HG02678 (cell line): Measurements from ENCODE around the gene STK11IP.
A peak's percentile ranks its signal among the peaks of the same experiment; 100 is the strongest.

Source experiments
- ATAC-seq: cut with Tn5 transposase; IDR thresholded peaks from one replicate; pipeline ENCODE4 v1.9.1; 2021; ENCODE audit warnings: mild to moderate bottlenecking, moderate library complexity; ENCODE audit not compliant: unreplicated experiment

The STK11IP gene, protein sequence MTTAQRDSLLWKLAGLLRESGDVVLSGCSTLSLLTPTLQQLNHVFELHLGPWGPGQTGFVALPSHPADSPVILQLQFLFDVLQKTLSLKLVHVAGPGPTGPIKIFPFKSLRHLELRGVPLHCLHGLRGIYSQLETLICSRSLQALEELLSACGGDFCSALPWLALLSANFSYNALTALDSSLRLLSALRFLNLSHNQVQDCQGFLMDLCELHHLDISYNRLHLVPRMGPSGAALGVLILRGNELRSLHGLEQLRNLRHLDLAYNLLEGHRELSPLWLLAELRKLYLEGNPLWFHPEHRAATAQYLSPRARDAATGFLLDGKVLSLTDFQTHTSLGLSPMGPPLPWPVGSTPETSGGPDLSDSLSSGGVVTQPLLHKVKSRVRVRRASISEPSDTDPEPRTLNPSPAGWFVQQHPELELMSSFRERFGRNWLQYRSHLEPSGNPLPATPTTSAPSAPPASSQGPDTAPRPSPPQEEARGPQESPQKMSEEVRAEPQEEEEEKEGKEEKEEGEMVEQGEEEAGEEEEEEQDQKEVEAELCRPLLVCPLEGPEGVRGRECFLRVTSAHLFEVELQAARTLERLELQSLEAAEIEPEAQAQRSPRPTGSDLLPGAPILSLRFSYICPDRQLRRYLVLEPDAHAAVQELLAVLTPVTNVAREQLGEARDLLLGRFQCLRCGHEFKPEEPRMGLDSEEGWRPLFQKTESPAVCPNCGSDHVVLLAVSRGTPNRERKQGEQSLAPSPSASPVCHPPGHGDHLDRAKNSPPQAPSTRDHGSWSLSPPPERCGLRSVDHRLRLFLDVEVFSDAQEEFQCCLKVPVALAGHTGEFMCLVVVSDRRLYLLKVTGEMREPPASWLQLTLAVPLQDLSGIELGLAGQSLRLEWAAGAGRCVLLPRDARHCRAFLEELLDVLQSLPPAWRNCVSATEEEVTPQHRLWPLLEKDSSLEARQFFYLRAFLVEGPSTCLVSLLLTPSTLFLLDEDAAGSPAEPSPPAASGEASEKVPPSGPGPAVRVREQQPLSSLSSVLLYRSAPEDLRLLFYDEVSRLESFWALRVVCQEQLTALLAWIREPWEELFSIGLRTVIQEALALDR

DNA sequence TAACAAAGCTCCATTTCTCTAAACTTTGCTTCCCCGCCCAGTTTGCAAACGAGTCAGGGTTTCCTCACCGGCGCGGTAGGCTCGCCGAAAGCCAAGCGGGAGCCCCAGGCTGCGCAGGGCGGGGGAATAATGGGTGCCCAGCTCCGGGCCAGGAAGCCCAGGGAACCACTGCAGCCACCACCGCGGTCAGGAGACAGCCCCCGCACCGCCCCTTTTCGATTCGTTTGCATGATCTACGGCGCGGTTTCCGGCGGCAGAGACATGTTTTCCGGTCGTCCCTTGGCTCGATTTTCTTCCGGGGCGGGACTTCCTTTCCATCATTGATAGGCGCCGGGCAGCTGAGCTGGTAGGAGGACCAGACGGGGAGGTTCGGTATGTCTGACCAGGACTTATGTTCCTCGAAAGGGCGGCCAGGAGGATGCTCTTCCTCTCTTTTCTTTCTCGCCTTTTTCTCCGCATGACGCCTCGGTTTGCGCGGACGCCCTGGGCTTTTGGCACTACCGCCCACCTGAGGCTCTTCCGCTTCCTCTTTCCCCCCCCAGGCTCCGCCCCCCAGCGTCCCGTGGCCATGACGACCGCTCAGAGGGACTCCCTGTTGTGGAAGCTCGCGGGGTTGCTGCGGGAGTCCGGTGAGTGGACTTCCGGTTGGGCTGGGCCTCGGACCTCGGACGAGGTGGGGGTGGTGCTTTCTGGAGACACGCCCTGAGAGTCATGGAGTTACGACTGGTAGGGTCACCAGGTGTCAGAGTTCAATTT is at the start of gene STK11IP:
TSS of gene STK11IP (plus strand) at position 306 of the 756 bp plus-strand sequence. CDS start at position 569, 263 bp downstream.
- peak; percentile 93 for ATAC-seq

- no peak for ATAC-seq
These were observed 48.7 kb upstream of the STK11IP start for GRCh38 chr2:219548990-219549389.

GRCh38 chr2:219549619-219550018 is 48.0 kb upstream of the STK11IP start:
- no peak for ATAC-seq

GRCh38 chr2:219551441-219552381 is 45.9 kb upstream of the STK11IP start:
- peak; percentile 17 for ATAC-seq

DNA sequence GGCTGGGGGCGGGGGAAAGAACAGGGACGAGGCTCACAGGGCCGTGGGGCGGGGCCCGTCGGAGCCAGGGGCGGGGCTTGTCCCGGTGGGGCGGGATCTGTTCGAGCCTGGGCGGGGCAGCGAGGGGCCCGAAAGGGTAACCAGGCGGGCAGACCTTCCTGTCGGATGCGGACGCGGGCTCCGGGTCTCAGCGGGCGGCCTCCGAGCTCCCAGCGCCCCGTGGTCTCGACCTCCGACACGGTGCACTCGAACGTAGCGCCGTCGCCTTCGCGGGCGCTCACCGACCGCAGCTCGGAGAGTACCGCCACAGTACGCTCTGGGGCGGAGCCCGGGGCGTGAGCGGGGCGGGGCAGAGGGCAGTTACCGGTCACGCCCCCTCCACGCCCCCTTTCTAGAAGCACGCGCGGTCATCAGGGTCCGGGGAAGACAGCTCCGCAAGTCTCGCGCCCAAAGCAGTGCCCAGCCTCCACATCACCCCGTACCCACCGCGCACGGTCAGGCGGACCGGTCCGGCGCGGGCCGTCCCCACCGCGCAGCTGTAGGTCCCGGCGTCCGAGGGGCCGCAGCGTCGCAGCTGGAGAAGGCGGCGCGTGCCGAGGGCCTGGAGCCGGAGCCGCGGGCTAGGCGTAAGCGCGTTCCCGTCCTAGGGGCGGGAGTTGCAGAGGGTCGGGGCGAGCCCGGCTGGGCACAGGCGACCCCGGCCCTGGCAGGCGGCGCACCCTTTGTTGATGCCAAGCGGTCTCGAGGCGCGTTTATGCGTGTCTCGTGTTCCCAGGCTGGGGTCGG is 45.1 kb upstream of the STK11IP start:
- peak; percentile 91 for ATAC-seq

DNA sequence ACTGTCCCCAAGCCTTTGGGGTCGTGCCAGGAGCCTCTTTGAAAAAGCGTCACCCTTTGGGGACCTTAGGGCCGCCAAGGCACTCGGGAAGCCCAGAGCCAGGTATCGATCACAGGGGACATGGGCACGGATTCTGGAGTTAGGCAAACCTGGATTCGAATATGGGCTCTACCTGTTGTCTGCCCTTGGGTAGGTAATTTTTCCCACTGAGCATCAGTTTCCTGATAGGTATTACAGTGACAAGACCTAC is 44.6 kb upstream of the STK11IP start:
- ATAC-seq: no peak

DNA sequence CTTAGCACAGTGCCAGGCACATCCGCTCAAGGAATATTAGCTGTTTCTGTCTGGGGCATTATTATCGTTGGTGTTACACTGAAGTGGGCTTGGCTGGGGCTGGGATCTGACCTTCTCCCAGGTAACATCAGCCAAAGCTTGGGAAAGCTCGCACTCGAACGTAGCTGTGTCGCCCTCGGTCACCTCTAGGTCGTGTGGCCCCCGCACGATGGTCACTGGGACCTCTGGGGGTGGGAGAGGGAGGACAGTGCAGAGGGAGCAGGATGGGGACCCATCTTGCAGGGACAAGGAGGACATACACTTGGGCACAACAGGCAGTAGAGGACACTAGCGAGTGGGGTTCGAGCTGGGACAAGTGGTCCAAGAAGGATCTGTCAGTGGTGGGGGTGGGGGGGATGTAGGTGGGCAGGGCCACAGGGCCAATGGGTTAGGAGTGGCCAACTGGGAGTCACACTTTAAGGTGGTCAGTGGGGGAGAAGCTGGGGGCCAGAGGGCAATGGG is 44.1 kb upstream of the STK11IP start:
- ATAC-seq: no peak

DNA sequence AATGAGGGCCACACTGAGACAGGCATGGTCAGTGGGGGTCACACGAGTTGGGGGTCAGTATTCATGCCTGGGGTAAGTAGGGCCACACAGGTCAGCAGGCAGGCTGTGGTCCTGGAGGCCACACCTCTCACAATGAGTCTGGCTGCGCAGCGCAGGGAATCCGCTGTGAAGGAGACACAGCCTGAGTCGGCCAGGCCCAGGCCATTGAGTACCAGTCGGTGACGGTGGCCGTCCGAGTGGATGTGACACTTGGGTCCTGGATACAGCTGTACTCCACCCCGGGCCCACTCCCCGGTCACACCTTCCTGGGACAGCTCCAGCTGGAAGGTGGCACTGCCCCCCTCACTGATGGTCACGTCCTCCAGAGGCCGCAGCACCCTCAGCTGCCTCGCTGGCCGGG is 43.3 kb upstream of the STK11IP start:
- ATAC-seq: no peak

DNA sequence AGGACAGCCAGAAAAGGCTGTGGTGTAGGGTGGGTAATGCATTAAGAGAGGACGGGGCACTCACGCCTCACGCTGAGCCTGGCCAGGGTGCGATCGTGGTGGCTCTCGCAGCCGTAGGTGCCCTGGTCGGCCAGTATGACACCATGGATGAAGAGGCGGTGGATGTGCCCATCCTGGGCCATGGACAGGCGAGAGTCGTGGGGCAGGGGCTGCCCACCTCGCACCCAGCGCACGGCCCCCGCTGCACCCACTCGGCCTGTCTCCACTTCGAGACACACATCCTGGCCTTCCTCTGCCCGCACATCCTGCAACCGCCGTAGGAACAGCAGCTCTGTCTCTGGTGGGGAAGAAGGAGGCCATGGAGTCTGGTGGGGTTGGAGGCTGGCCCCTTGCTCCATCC is 41.7 kb upstream of the STK11IP start:
- no peak for ATAC-seq

- no peak for ATAC-seq
These were observed 41.2 kb upstream of the STK11IP start for GRCh38 chr2:219556413-219556812.

DNA sequence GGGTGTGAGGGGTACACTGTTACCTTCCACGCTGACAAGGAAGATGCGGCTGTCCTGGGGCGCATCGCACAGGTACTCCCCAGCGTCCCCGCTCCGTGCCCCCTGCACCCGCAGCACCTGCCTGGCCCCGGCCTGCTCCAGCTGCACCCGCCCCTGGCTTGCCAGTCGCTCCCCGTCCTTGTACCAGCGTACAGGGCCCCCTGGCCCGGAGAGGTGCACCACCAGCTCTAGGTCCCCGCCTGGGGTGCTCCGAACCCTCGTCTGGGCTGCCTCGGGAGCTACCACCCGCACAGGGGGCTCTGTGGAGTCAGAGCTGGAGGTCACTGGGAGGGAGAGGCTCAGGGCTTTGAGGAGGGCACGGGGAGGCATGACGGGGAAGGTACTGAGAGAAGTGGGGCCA is 40.3 kb upstream of the STK11IP start:
- ATAC-seq: no peak

GRCh38 chr2:219557791-219558785 is 39.6 kb upstream of the STK11IP start:
- ATAC-seq: no peak

- no peak for ATAC-seq
These were observed 38.3 kb upstream of the STK11IP start for GRCh38 chr2:219559156-219559915.

DNA sequence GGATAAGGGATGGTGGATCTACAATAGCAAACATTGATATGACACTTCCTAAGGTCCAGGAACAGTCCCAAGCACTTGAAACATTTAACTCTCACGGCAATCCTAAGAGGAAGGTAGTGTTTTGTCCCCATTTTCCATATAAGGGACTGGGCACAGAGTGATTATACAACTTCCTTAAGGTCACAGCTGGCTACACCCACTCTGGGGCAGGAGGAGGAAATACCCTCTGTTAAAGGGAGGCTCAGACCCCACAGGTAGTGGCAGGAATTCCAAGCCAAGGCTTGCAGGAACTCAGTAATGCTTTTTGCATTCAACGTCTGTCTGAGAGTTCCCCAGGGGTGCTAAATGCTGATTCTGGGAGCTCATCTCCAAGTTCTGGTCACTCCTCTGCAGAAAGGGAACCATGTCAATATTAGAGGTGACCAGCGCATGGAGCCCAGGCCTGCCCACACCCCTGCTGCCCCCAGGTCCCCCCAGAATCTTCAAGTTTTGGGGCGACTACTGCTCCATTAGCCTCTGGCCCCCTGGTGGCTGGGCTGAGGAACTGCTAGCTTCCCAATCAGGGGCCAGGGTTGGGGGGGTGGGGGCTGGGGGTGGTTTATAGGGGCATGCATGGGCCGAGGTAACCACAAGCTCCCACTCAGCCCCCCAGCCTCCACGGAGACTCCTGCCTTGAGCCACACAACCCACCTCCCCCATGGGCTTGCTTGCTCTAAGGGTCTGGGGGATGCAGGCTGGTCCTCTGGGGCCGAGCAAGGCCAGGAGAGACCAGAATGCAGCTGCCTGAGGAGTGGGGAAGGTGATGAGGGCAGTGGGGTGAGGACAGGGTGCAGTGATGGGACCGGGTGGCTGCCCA is 37.4 kb upstream of the STK11IP start:
- peak; percentile 43 for ATAC-seq

GRCh38 chr2:219560893-219561178 is 36.8 kb upstream of the STK11IP start:
- no peak for ATAC-seq
